Prostate gland (tissue), 2 donors: ENCODE results near the gene SLC35F3.
A peak's percentile ranks its signal among the peaks of the same experiment; 100 is the strongest.

Experiments used
- POLR2A ChIP-seq: fragments of 450-650 bp; IDR thresholded peaks from one replicate; pipeline ENCODE4 v1.6.1; 2016; ENCODE audit warnings: antibody characterized with exemption, mild to moderate bottlenecking
- POLR2AphosphoS5 ChIP-seq: sonication (generic); formaldehyde crosslinking; IDR thresholded peaks from one replicate; pipeline ENCODE4 v1.6.1; 2017; ENCODE audit warnings: antibody characterized with exemption
- TF ChIP-seq, protein P1 (sequence below), 4 experiments: fragments of 200-600 bp in 2 of 4; fragments of 450-650 bp in 2 of 4; sonication (generic) in 2 of 4; IDR thresholded peaks; 1 replicate in 3 of 4; 2 replicates in 1 of 4; pipeline ENCODE4 v1.5.1; 2016 to 2019; ENCODE audit warnings: antibody characterized with exemption in 4 of 4, mild to moderate bottlenecking in 2 of 4, moderate library complexity in 2 of 4

DNA sequence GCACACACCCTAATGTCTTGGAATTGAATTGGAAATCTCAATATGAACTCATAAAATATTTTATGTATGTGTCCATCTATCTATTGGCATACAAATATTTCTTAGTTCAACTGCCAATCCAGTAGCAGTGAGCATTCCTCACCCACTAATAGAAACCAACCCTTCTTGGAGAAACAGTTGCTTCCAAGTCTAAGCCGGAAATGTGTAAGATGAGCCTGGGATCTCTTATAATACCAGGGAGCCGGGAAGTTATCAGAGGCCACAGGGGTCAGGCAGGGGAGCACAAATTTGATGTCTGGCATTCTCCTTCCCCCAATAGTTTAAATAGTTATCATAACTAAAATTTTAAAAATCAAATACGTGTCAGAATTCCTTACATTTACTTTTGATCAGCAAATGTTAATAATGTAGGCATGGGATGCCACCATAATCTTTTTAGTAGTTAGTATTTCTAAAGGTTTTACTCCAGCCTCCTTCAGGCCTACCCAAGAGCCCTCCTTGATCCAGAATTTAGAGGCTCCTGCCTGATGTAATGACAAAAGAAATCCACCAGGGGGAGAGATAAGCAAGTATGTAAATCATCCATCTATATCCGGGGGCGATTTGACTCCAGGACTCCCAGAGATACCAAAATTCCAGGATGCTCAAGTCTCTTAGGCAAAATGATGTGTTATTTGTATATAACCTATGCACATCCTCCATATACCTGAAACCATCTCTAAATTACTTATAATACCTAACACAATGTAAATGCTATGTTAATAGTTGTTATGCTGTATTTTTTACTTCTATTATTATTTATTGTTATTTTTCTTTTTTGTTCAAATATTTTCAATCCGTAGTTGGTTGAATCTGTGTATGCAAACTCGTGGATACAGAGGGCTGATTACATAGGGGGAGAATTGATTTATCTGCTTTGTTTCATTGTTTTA is 250.1 kb downstream of the SLC35F3 start:
- TF ChIP-seq, protein P1, sequence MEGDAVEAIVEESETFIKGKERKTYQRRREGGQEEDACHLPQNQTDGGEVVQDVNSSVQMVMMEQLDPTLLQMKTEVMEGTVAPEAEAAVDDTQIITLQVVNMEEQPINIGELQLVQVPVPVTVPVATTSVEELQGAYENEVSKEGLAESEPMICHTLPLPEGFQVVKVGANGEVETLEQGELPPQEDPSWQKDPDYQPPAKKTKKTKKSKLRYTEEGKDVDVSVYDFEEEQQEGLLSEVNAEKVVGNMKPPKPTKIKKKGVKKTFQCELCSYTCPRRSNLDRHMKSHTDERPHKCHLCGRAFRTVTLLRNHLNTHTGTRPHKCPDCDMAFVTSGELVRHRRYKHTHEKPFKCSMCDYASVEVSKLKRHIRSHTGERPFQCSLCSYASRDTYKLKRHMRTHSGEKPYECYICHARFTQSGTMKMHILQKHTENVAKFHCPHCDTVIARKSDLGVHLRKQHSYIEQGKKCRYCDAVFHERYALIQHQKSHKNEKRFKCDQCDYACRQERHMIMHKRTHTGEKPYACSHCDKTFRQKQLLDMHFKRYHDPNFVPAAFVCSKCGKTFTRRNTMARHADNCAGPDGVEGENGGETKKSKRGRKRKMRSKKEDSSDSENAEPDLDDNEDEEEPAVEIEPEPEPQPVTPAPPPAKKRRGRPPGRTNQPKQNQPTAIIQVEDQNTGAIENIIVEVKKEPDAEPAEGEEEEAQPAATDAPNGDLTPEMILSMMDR (IDR thresholded peaks at IDR 0.05) = peak; percentile 62 to 69 (median 66)
- TF ChIP-seq POLR2A (no peak), POLR2AphosphoS5 (no peak)
